ENCODE measurements around the gene PHTF1.
"Not testable (repeated sequence)": the region's sequence is repeated elsewhere in the genome, so short reads cannot be mapped to it uniquely, and the experiment has no call there.

PHTF1 gene

GRCh38 chr1:113760102-113761080 lies 1.1 kb upstream of the PHTF1 start:
- ATAC-seq (replicated peaks) (peak; percentile 2 to 4), DNase-seq (no peak)
- Mint-ChIP-seq H3K9me3 (no peaks in the 10 kb centered on the region), H3K27me3 (no peaks in the 10 kb centered on the region), H3K27ac (peak overlapping the region; percentile 95), H3K4me3 (peak overlapping the region; percentile 89), H3K36me3 (peaks cover 17 to 36% of the 10 kb centered on the region in 2 donors), H3K4me1 (peaks cover 14 to 31% of the 10 kb centered on the region in 2 donors)

- Mint-ChIP-seq H3K4me1 (peaks cover 17 to 36% of the 10 kb centered on the region in 2 donors), H3K27me3 (no peaks in the 10 kb centered on the region), H3K36me3 (peaks cover 21 to 40% of the 10 kb centered on the region in 2 donors), H3K9me3 (no peaks in the 10 kb centered on the region), H3K27ac (peak overlapping the region; percentile 95), H3K4me3 (peak overlapping the region; percentile 89)
- DNase-seq (peak; percentile 60), ATAC-seq (replicated peaks) (peak; percentile 59 to 62)
Measured at GRCh38 chr1:113758631-113759332, 504 bp downstream of the PHTF1 start.

- peak overlapping the region; percentile 40 to 69 for H3K4me3 Mint-ChIP-seq
- H3K9me3 Mint-ChIP-seq = no peaks in the 10 kb centered on the region
- DNase-seq (no peak), ATAC-seq (replicated peaks) (no peak)
- no peak overlapping the region for H3K27ac Mint-ChIP-seq
- no peaks in the 10 kb centered on the region for H3K27me3 Mint-ChIP-seq
- H3K36me3 Mint-ChIP-seq = peaks cover 30 to 42% of the 10 kb centered on the region in 2 donors
- peaks cover 21 to 49% of the 10 kb centered on the region in 2 donors for H3K4me1 Mint-ChIP-seq
Measured at GRCh38 chr1:113756461-113756860, 2.8 kb downstream of the PHTF1 start.

- peaks cover 35 to 47% of the 10 kb centered on the region in 2 donors for H3K36me3 Mint-ChIP-seq
- ATAC-seq (replicated peaks) = peak; percentile 73 to 80
- peak; percentile 26 for DNase-seq
- not testable (repeated sequence) for H3K9me3 Mint-ChIP-seq, H3K27me3 Mint-ChIP-seq
- H3K4me3 Mint-ChIP-seq = peak overlapping the region; percentile 32 to 55
- peaks cover 15 to 39% of the 10 kb centered on the region in 2 donors for H3K4me1 Mint-ChIP-seq
- H3K27ac Mint-ChIP-seq = peak overlapping the region; percentile 84
Measured at GRCh38 chr1:113753333-113753732, 6.0 kb downstream of the PHTF1 start.

GRCh38 chr1:113751516-113751915 lies 7.8 kb downstream of the PHTF1 start:
- Mint-ChIP-seq H3K4me3 (no peak overlapping the region), H3K9me3 (no peaks in the 10 kb centered on the region), H3K27me3 (no peaks in the 10 kb centered on the region), H3K36me3 (peaks cover 35 to 53% of the 10 kb centered on the region in 2 donors), H3K27ac (no peak overlapping the region), H3K4me1 (peaks cover 12 to 28% of the 10 kb centered on the region in 2 donors)
- peak; percentile 51 to 58 for ATAC-seq (replicated peaks)
- no peak for DNase-seq

- Mint-ChIP-seq H3K27me3 (no peaks in the 10 kb centered on the region), H3K4me3 (no peak overlapping the region), H3K9me3 (no peaks in the 10 kb centered on the region), H3K4me1 (peaks cover 12 to 25% of the 10 kb centered on the region in 2 donors), H3K27ac (no peak overlapping the region), H3K36me3 (peaks cover 33 to 50% of the 10 kb centered on the region in 2 donors)
- ATAC-seq (replicated peaks) (no peak), DNase-seq (no peak)
Measured at GRCh38 chr1:113751114-113751513, 8.2 kb downstream of the PHTF1 start.

- H3K9me3 Mint-ChIP-seq = no peaks in the 10 kb centered on the region
- H3K36me3 Mint-ChIP-seq = peaks cover 27 to 44% of the 10 kb centered on the region in 2 donors
- no peak overlapping the region for H3K4me3 Mint-ChIP-seq
- H3K4me1 Mint-ChIP-seq = peaks cover 6 to 16% of the 10 kb centered on the region in 2 donors
- ATAC-seq (replicated peaks) (no peak), DNase-seq (no peak)
- H3K27me3 Mint-ChIP-seq = no peaks in the 10 kb centered on the region
- no peak overlapping the region for H3K27ac Mint-ChIP-seq
Measured at GRCh38 chr1:113749402-113749801, 9.9 kb downstream of the PHTF1 start.

- Mint-ChIP-seq H3K27ac (no peak overlapping the region), H3K4me3 (no peak overlapping the region), H3K9me3 (no peaks in the 10 kb centered on the region), H3K27me3 (no peaks in the 10 kb centered on the region), H3K4me1 (peaks cover 3 to 5% of the 10 kb centered on the region in 2 donors), H3K36me3 (peaks cover 14 to 37% of the 10 kb centered on the region in 2 donors)
- DNase-seq (no peak), ATAC-seq (replicated peaks) (no peak)
Measured at GRCh38 chr1:113747376-113747775, 11.9 kb downstream of the PHTF1 start.

GRCh38 chr1:113745425-113745824 lies 13.9 kb downstream of the PHTF1 start:
- Mint-ChIP-seq H3K9me3 (no peaks in the 10 kb centered on the region), H3K36me3 (peaks cover 17 to 43% of the 10 kb centered on the region in 2 donors), H3K27me3 (no peaks in the 10 kb centered on the region), H3K27ac (no peak overlapping the region), H3K4me1 (peaks cover 5 to 8% of the 10 kb centered on the region in 2 donors), H3K4me3 (no peak overlapping the region)
- DNase-seq (no peak), ATAC-seq (replicated peaks) (no peak)

GRCh38 chr1:113744114-113744513 lies 15.2 kb downstream of the PHTF1 start:
- Mint-ChIP-seq H3K36me3 (peaks cover 20 to 45% of the 10 kb centered on the region in 2 donors), H3K27me3 (no peaks in the 10 kb centered on the region), H3K9me3 (no peaks in the 10 kb centered on the region), H3K4me1 (peaks cover 8 to 15% of the 10 kb centered on the region in 2 donors), H3K4me3 (no peak overlapping the region), H3K27ac (no peak overlapping the region)
- DNase-seq = no peak
- no peak for ATAC-seq (replicated peaks)

GRCh38 chr1:113742515-113742914 lies 16.8 kb downstream of the PHTF1 start:
- Mint-ChIP-seq H3K27ac (no peak overlapping the region), H3K9me3 (no peaks in the 10 kb centered on the region), H3K4me1 (peaks cover 8 to 15% of the 10 kb centered on the region in 2 donors), H3K36me3 (peaks cover 19 to 45% of the 10 kb centered on the region in 2 donors), H3K4me3 (no peak overlapping the region), H3K27me3 (no peaks in the 10 kb centered on the region)
- no peak for ATAC-seq (replicated peaks)
- DNase-seq = no peak

- H3K4me3 Mint-ChIP-seq = no peak overlapping the region
- ATAC-seq (replicated peaks) (no peak), DNase-seq (no peak)
- no peaks in the 10 kb centered on the region for H3K9me3 Mint-ChIP-seq
- H3K4me1 Mint-ChIP-seq = peaks cover 0 to 5% of the 10 kb centered on the region in 2 donors
- no peaks in the 10 kb centered on the region for H3K27me3 Mint-ChIP-seq
- H3K27ac Mint-ChIP-seq = no peak overlapping the region
- H3K36me3 Mint-ChIP-seq = peaks cover 40 to 56% of the 10 kb centered on the region in 2 donors
Measured at GRCh38 chr1:113734357-113735055, 24.8 kb downstream of the PHTF1 start.

GRCh38 chr1:113732802-113733201 lies 26.5 kb downstream of the PHTF1 start:
- H3K36me3 Mint-ChIP-seq = peaks cover 52 to 62% of the 10 kb centered on the region in 2 donors
- ATAC-seq (replicated peaks) (no peak), DNase-seq (no peak)
- H3K9me3 Mint-ChIP-seq = peaks cover 0 to 1% of the 10 kb centered on the region in 2 donors
- no peak overlapping the region for H3K4me3 Mint-ChIP-seq
- no peaks in the 10 kb centered on the region for H3K27me3 Mint-ChIP-seq
- H3K27ac Mint-ChIP-seq = no peak overlapping the region
- peaks cover 0 to 5% of the 10 kb centered on the region in 2 donors for H3K4me1 Mint-ChIP-seq

GRCh38 chr1:113721010-113721409 lies 38.3 kb downstream of the PHTF1 start:
- Mint-ChIP-seq H3K36me3 (peaks cover 73 to 75% of the 10 kb centered on the region in 2 donors), H3K27ac (no peak overlapping the region), H3K4me3 (no peak overlapping the region), H3K27me3 (no peaks in the 10 kb centered on the region), H3K4me1 (no peaks in the 10 kb centered on the region), H3K9me3 (peaks cover 13 to 16% of the 10 kb centered on the region in 2 donors)
- DNase-seq = no peak
- no peak for ATAC-seq (replicated peaks)

Measured in stimulated activated naive B cell treated with anti-CD40 and anti-IgM and Interleukin-4, amounts not matched to agents 10 μg/mL and 1 μg/mL and 100 μg/mL, for 72 hours (primary cell).